Measurements from ENCODE around the gene TNP2. TPM values are rescaled to one million over a fixed set of nuclear protein-coding genes. Genes with fewer than 3 reads are reported as not detected.
A peak's percentile ranks its signal among the peaks of the same experiment; 100 is the strongest.

The TNP2 gene
- total and polyA plus RNA-seq, 2 of the 4 experiments (the other 2 are of a cell fraction), result not detected

- Histone ChIP-seq H2BK20ac (ENCODE audit: low read depth, low read length) (peak overlapping the region; percentile 10; the same call in 1 of the 2 replicates), H3K9me3 (ENCODE audit: control insufficient read depth, insufficient read depth, low read length) (no peaks in the 10 kb centered on the region), H3K14ac (replicated peaks; ENCODE audit: low read depth, low read length) (peak overlapping the region; percentile 41), H3K18ac (ENCODE audit: low read depth, low read length) (peak overlapping the region; percentile 24; the same call in 1 of the 2 replicates), H3K79me1 (ENCODE audit: low read depth in 1 of 2, low read length in 2 of 2) (peaks cover 14 to 34% of the 10 kb centered on the region in 2 experiments; a peak in 3 of 4 replicates), H2BK5ac (ENCODE audit: low read depth, low read length, poor library complexity, severe bottlenecking) (peak overlapping the region; percentile 22), H3K4me3 (ENCODE audit: insufficient read depth, low read depth, low read length) (peak overlapping the region; percentile 87; the same call in 1 of the 2 replicates), H4K8ac (ENCODE audit: low read depth in 2 of 2, low read length in 2 of 2) (peak overlapping the region; percentile 47 to 48; a peak in 2 of 4 replicates), H3K27me3 (ENCODE audit: control insufficient read depth, insufficient read depth, low read length) (no peaks in the 10 kb centered on the region), H2AK9ac (replicated peaks; ENCODE audit: low read depth, low read length, poor library complexity) (peak overlapping the region; percentile 12), H4K91ac (ENCODE audit: insufficient read depth, low read depth, low read length) (peak overlapping the region; percentile 60), H3K23ac (ENCODE audit: low read depth, low read length) (peak overlapping the region; percentile 68; the same call in 1 of the 2 replicates), H3K56ac (ENCODE audit: extremely low read depth, insufficient read depth, low read length) (no peak overlapping the region), H2AFZ (replicated peaks; ENCODE audit: low read length, poor library complexity) (peak overlapping the region; percentile 33), H3K4ac (ENCODE audit: low read depth, low read length) (peak overlapping the region; percentile 14), H3K27ac (ENCODE audit: insufficient read depth, low read length) (peak overlapping the region; percentile 81; the same call in 1 of the 2 replicates), H2BK15ac (ENCODE audit: low read depth, low read length) (no peak overlapping the region), H4K20me1 (ENCODE audit: insufficient read depth, low read length) (peaks cover 52% of the 10 kb centered on the region), H3K36me3 (ENCODE audit: control insufficient read depth, insufficient read depth, low read length) (peaks cover 31% of the 10 kb centered on the region), H4K5ac (ENCODE audit: low read depth, low read length) (peak overlapping the region; percentile 24; the same call in 1 of the 2 replicates), H3K9me1 (ENCODE audit: insufficient read depth, low read length) (peaks cover 9% of the 10 kb centered on the region; the same call in 1 of the 2 replicates), H2BK120ac (ENCODE audit: low read depth, low read length) (no peak overlapping the region), H3K4me2 (ENCODE audit: low read depth, low read length) (peak overlapping the region; percentile 82), H3K9ac (ENCODE audit: low read depth, low read length) (peak overlapping the region; percentile 91; the same call in 1 of the 2 replicates), H2AK5ac (ENCODE audit: low read depth, low read length) (peak overlapping the region; percentile 52), H3K4me1 (ENCODE audit: control insufficient read depth, insufficient read depth, low read length) (peaks cover 12% of the 10 kb centered on the region)
- in situ Hi-C loops (cut with MboI; ENCODE audit: low sequenced_read_pairs), result loop anchor here (5.0 kb wide), 2 partner anchors 150 to 285 kb away; no protein-coding TSS in a partner anchor
- intact Hi-C loops (cut with micrococcal nuclease), result loop anchor here (5.0 to 10.0 kb wide), 3 partner anchors 117 to 220 kb away; no protein-coding TSS in a partner anchor
- POLR2A ChIA-PET (ENCODE audit: unreplicated experiment), result interaction anchor here (0.5 to 1.0 kb wide), 2 partner anchors 147 to 320 kb away, joined by 5 to 10 read pairs; no protein-coding TSS in a partner anchor
- dilution Hi-C loops (cut with HindIII; ENCODE audit: low sequenced_read_pairs, unreplicated experiment), result no loop called here
- 100% methylated on average over 1 of the region's 18 CpGs; no CpG with 5 or more reads in 1 of the 2 experiments for WGBS, 2 experiments (ENCODE audit: extremely low coverage in 2 of 2, insufficient read length in 1 of 2)
- CTCF ChIA-PET, result interaction anchor here (1.1 kb wide), 1 partner anchor 34 kb away, joined by 3 read pairs; no protein-coding TSS in a partner anchor
- peak; percentile 91 for DNase-seq
- no TSS peak for BruUV-seq (replicated peaks)
- ATAC-seq (ENCODE audit: low read depth), result no peak
- no peak for TF ChIP-seq CTCF (conservative IDR thresholded peaks at IDR 0.05; ENCODE audit: low read depth, low read length)
- TF ChIP-seq MAFK (IDR thresholded peaks at IDR 0.05; ENCODE audit: low read depth, low read length), result no peak
- no peak for TF ChIP-seq ELK1 (IDR thresholded peaks at IDR 0.05; ENCODE audit: borderline replicate concordance, low read depth, low read length)
- TF ChIP-seq CEBPB (IDR thresholded peaks at IDR 0.05; ENCODE audit: low read depth, low read length), result 0 out of 2 replicates have a peak, but pooled peaks have one; percentile 22
- no peak; the same call in 1 of the 2 replicates for TF ChIP-seq BHLHE40 (IDR thresholded peaks at IDR 0.05; ENCODE audit: low read depth, low read length)
- TF ChIP-seq RAD21 (IDR thresholded peaks at IDR 0.05; ENCODE audit: low read length), result 0 out of 2 replicates have a peak, but pooled peaks have one; percentile 9
- TF ChIP-seq RFX5 (IDR thresholded peaks at IDR 0.05; ENCODE audit: low read depth, low read length), result no peak
- peak; percentile 80; the same call in 1 of the 2 replicates for TF ChIP-seq CHD1 (IDR thresholded peaks at IDR 0.05; ENCODE audit: low read depth, low read length)
- peak; percentile 74; the same call in 1 of the 2 replicates for TF ChIP-seq MXI1 (IDR thresholded peaks at IDR 0.05; ENCODE audit: borderline replicate concordance, low read depth, low read length)
- peak; percentile 43; the same call in 1 of the 2 replicates for TF ChIP-seq NFE2L2 (IDR thresholded peaks at IDR 0.05; ENCODE audit: low read depth, low read length)
- no peak for TF ChIP-seq RCOR1 (IDR thresholded peaks at IDR 0.05; ENCODE audit: insufficient replicate concordance, low read length)
- 0 out of 2 replicates have a peak, but pooled peaks have one; percentile 10 for TF ChIP-seq FOS (IDR thresholded peaks at IDR 0.05; ENCODE audit: low read depth, low read length)
Observed at GRCh38 chr16:11251525-11252481, 17.3 kb downstream of the TNP2 start.
